Effector CD4-positive, alpha-beta T cell (primary cell): ENCODE measurements around the gene ACSS1.

ENCODE experiments used
- DNase-seq: peaks from one replicate; pipeline ENCODE4 v3.0.0-alpha.2; 2020

Gene ACSS1

GRCh38 chr20:25030649-25031207, 27.2 kb downstream of the ACSS1 start:
- DNase-seq: no peak

GRCh38 chr20:25030007-25030648, 27.8 kb downstream of the ACSS1 start:
- no peak for DNase-seq

GRCh38 chr20:25025986-25026605, 31.8 kb downstream of the ACSS1 start:
- DNase-seq: no peak

- no peak for DNase-seq
These were observed 32.7 kb downstream of the ACSS1 start for GRCh38 chr20:25025091-25025861.

- DNase-seq: no peak
These were observed 33.8 kb downstream of the ACSS1 start for GRCh38 chr20:25024171-25024570.

GRCh38 chr20:25023356-25023755, 34.6 kb downstream of the ACSS1 start:
- no peak for DNase-seq

- no peak for DNase-seq
These were observed 35.3 kb downstream of the ACSS1 start for GRCh38 chr20:25022680-25023079.

- no peak for DNase-seq
These were observed 36.6 kb downstream of the ACSS1 start for GRCh38 chr20:25021336-25021735.

GRCh38 chr20:25020901-25021301, 37.0 kb downstream of the ACSS1 start:
- no peak for DNase-seq

- DNase-seq: no peak
These were observed 37.6 kb downstream of the ACSS1 start for GRCh38 chr20:25020345-25020744.

- no peak for DNase-seq
These were observed 38.4 kb downstream of the ACSS1 start for GRCh38 chr20:25019381-25020155.

- no peak for DNase-seq
These were observed 39.1 kb downstream of the ACSS1 start for GRCh38 chr20:25018841-25019240.

- DNase-seq: no peak
These were observed 39.5 kb downstream of the ACSS1 start for GRCh38 chr20:25018425-25018824.

- DNase-seq: no peak
These were observed 40.6 kb downstream of the ACSS1 start for GRCh38 chr20:25017257-25017803.

- no peak for DNase-seq
These were observed 41.5 kb downstream of the ACSS1 start for GRCh38 chr20:25016471-25016870.

- DNase-seq: no peak
These were observed 42.0 kb downstream of the ACSS1 start for GRCh38 chr20:25015986-25016385.

- no peak for DNase-seq
These were observed 43.1 kb downstream of the ACSS1 start for GRCh38 chr20:25014816-25015215.

- no peak for DNase-seq
These were observed 44.2 kb downstream of the ACSS1 start for GRCh38 chr20:25013478-25014380.

- no peak for DNase-seq
These were observed 45.2 kb downstream of the ACSS1 start for GRCh38 chr20:25012616-25013189.

GRCh38 chr20:25011831-25012241, 46.1 kb downstream of the ACSS1 start:
- no peak for DNase-seq

- DNase-seq: no peak
These were observed 46.7 kb downstream of the ACSS1 start for GRCh38 chr20:25011261-25011660.
